Sciatic nerve (tissue), 2 donors: ENCODE measurements around the gene SOS1. TPM values are rescaled to one million over a fixed set of nuclear protein-coding genes. Genes with fewer than 3 reads are reported as not detected.
A peak's percentile ranks its signal among the peaks of the same experiment; 100 is the strongest.
"Not testable (repeated sequence)": the region's sequence is repeated elsewhere in the genome, so short reads cannot be mapped to it uniquely, and the experiment has no call there.

Source experiments
- ATAC-seq: fragments of 200-7000 bp; cut with Tn5 transposase; one replicate; pipeline ENCODE4 v1.9.1; 2020; ENCODE audit warnings: mild to moderate bottlenecking, moderate library complexity
- DNase-seq: peaks from one replicate; pipeline ENCODE4 v3.0.0-alpha.2; 2020; ENCODE audit warnings: low spot score
- intact Hi-C: fragments of 100-400 bp; cut with DNase I; formaldehyde crosslinking; loops from one replicate; pipeline ENCODE4 v1.14.2; 2022
- total RNA-seq: library from RNA; stranded (reverse); fragmentation: NEBNext Ultra II Directional; extraction: Animal tissue kit (Norgen Biotek cat#: 25700); gene quantifications from one replicate; pipeline ENCODE4 v1.2.1, GENCODE V29; 2021
- donor health status: DM: no; HTN: no; CAD: no.
- donor health status: DM: no; HTN: no; CAD: no.

SOS1 gene
- total RNA-seq, 1 donor from 2014 or later: 53.9 TPM

DNA sequence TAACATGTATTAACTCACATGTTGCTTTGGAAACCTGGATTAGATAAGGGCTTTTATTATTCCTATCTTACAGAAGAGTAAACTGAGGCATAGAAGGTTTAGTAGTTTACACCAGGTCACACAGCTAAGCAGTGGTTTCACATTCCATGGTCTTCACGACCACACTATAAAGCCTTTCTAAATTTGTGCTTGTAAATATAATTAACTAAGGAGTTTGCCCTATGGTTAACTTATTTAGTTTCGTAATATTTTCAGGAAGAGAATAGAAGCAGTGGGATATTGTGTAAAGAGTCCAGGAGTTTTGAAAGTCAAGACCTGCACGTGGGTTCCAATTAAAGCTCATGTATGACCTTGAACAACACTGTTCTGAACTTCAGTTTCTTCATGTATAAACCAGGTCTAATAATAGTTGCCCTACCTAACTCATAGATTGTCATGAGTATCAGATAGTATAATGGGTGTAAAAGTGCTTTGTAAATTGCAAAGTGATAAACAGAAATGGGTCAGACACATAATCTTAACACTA lies 19.5 kb upstream of the SOS1 start:
- DNase-seq (no peak), ATAC-seq (no peak)
- intact Hi-C loops: no loop called here

DNA sequence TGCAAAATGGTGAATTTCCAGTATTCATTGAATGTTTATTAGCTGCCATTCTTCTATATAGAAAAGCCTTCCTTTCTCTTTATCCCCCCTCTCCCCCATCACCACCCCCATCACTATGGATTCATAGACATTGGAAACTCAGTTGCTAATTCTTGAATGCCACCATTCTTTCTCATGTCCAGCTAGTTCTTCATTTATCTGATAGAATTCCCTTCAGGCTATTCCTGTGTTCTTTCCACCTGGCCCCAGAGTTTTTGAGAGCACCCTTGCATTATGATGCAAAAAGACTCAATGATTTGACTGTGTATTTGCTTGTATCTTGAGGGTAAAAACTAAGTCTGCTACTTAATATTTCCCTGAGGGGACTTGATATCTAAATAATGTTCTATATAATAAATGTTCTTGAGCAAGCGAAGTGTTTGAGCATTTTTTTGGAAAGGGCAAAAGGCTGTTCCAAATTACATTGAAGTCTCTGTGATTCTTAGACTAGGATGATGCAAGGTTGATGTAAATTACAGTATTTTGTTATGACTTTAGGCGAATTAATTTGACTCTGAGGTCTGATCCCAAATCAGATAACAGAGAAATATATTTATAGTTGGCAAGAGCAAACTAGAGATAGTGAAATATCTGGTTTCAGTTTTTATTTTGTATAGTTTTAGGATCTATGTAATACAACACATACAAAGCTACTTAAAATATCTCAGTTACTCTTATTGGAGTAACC lies 18.8 kb upstream of the SOS1 start:
- ATAC-seq: no peak
- intact Hi-C loops: no loop called here
- no peak for DNase-seq

DNA sequence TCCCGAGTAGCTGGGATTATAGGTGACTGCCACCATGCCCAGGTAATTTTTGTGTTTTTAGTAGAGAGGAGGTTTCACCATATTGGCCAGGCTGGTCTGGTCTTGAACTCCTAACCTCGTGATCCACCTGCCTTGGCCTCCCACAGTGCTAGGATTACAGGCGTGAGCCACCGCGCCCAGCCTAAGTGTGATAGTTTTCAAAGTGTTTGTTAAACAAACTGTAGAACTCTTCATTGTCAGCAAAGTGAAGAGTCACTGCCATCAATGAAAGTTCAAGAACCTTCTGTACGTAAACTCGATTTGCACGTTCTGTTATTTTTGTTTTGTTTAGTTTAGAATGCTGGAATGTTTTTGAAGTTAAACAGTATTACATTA lies 18.0 kb upstream of the SOS1 start:
- ATAC-seq: no peak
- DNase-seq: no peak
- intact Hi-C loops: no loop called here

DNA sequence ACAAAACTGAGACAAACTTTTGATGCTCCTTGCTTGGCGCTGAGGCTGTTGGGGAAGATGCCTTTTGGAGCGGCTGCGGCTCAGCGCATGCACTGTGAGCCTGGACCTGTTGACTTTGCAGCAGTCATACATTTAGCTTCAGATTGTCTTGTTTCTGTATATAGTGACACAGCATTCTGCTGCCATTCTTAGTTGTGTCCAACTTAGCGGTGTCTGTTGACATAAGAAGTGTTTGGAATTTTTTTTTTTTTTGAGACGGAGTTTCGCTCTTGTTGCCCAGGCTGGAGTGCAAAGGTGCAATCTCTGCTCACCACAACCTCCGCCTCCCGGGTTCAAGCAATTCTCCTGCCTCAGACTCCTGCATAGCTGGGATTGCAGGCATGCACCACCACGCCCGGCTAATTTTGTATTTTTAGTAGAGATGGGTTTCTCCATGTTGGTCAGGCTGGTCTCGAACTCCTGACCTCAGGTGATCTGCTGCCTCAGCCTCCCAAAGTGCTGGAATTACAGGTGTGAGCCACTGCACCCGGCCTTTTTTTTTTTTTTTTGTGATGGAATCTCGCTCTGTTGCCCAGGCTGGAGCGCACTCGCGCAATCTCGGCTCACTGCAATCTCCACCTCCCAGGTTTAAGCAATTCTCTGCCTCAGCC lies 17.5 kb upstream of the SOS1 start:
- intact Hi-C loops, ATAC-seq, DNase-seq: not testable (repeated sequence)

DNA sequence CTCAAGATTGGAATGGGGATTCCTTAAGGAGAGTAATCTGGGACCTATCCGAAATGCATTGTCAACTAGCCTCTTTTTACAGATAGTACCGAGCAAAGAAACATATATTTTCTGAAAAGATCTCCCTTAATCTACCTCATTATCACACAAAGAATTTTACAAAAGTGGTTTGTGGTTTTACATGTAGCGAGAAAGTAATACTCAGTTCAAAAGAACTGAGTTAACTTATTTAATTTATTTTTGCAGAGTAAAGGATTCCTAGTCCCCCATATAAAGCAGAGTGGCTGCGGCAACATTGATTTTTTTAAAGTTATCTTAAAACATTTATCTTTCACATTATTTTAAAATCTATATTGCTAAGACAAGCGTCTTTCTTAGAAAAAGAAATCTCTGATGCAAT lies 15.9 kb upstream of the SOS1 start:
- intact Hi-C loops: no loop called here
- ATAC-seq: no peak
- no peak for DNase-seq

DNA sequence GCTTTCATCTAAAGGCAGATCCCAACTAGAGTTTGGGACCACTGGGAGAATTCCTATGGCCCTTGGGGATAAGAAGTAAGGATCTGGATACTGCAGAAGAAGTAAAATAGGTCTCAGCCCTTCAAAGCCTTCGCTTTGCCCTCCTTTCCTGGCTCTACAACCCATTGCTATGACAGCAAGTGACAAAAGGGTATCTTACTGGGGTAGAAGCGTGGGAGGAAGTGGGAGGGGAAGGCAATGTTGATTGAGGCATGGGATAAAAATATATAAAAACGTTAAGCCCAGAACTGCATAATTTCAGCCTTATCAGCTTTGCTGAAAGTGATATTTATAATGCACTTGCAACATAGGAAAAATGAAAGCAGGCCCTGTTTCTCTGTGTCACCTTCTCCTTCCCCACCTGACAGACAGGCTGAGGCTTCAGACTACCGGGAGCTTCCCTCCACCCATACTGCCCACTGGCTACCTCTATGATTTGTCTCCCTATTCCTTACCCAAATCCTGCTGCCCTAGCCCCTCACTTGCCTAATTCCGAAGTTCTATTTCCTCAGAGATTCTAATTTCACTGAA lies 14.9 kb upstream of the SOS1 start:
- intact Hi-C loops: no loop called here
- DNase-seq: no peak
- no peak for ATAC-seq

DNA sequence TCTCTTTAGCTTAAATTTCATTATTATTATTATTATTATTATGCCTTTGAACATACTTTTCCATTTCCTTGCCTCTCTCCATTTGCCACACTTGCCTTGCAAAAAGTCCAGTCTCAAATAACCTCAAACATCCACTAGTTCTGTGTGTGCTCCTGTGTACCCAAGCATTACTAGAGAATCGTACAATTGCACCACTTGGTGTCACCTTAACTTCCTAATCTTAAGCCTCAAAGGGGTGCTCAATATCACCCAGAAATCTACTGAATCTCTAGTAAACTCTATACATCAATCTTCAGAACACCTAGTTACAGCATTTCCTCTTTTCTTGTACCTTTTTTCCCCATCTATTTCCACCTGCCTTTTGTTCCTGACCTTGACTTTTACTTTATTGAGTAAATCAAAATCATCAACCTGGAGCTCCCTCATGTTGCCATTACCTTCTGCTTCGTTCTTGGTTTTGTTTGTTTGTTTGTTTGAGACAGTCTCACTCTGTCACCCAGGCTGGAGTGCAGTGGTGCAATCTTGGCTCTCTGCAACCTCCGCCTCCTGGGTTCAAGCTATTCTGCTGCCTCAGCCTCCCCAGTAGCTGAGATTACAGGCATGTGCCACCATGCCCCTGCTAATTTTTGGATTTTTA lies 12.5 kb upstream of the SOS1 start:
- DNase-seq: no peak
- no peak for ATAC-seq
- intact Hi-C loops: no loop called here

DNA sequence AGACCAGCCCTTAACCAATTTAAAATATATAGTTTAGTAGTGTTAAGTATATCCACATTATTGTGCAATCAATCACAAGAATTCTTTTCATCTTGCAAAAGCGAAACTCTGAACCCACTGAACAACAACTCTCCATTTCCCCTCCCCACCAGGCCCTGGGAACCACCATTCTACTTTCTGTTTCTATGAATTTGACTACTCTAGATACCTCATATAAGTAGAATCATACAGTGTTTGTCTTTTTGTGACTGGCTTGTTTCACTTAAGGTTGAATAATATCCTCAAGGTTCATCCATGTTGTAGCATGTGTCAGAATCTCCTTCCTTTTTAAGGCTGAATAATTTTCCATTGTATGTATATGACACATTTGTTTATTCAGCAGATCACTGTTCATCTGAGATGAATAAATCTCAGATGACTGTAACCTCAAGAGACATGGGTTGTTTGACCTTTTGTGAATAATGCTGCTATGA lies 8.1 kb upstream of the SOS1 start:
- ATAC-seq (no peak), DNase-seq (no peak)
- intact Hi-C loops: no loop called here

DNA sequence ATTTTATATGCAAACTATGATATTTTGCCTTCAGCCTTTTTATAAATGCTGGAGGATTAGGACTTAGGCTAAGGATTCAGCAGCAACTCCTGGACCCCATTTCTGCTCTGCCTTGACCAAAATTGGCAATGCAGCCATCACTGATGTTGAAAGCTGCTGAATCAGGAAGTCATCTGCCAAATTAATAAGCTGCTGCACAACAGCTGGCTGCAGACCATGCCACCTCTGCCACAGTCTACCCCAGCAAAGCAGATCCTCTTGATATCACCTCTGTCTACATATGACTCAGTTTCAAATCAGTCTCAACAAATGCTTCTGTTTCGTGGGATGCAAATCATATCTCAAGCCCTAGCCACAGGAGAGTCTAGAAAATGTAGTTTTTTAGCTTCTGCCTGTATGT lies 7.1 kb upstream of the SOS1 start:
- ATAC-seq (no peak), DNase-seq (no peak)
- intact Hi-C loops: no loop called here

DNA sequence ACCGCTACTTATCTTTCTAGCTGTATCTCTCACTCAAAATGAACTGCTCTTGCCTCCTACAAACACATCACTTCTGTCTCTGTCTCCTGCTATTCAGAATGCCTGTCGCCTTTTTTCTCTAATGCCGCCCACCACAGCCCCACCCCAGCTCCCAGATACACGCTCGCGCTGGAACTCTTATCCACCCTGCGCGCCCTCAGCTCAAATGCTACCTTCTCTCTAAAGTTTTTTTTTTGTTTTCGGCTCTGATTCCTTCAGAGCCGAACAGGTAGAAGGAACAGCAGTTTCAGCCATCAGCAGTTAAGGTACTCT lies 3.9 kb upstream of the SOS1 start:
- peak; percentile 28 for ATAC-seq
- intact Hi-C loops: no loop called here
- DNase-seq: no peak

DNA sequence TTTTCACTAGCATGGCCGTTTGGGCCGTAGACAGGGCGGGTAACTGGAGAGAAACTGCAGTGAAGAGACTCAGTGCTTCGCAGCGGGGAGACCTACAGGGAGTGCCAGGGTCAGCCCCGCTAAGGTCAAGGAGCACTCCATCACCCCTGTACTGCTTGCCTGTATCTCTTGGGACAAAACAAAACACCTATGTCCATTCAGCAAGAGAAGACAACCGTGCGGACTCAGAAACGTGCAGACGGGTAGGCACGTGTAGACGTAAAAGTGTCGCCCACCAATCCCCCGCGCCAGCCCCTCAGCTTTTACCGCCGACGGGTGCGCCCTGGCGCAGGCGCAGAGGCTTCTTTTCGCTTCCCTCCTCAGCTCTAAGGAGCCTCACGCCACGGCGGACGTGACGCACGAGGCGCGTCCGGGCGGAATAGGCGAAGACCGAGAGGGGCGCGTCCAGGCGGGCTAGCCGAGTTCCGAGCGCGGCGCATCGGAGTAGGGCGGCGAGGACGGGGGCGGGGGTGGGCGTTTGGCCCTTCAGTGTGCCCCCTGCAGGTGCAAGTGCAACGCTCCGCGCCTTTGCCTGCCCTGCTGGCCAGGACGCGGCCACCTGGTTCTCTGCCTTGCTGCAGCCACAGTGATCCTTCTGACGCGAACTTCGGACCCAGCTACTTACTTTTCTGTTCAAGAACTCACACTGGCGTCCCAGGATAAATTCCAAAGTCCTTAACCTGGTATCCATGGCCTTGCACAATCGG lies 3.3 kb upstream of the SOS1 start:
- ATAC-seq (peak; percentile 96), DNase-seq (peak; percentile 97)
- intact Hi-C loops: no loop called here

DNA sequence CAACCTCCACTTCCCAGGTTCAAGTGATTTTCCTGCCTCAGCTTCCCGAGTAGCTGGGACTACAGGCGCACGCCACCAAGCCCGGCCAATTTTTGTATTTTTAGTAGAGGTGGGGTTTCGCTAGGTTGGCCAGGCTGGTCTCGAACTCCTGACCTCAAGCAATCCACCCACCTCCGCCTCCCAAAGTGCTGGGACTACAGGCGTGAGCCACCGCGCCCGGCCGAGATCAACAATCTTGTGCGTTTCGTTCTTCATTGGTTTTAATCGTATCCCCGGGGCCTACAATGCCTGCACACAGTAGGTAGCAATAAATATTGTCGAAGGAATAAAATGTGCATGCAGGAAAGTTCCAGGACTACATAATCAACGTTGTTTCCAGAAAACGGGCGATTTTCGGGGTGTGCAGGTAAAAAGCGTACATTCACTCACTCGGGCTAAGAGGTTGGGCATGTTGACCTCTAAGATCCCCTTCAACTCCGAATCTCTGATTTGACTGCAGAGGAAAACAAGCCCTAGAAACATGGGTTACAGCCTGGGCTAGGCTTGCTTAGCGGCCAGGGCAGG lies 2.7 kb upstream of the SOS1 start:
- ATAC-seq (no peak), DNase-seq (no peak)
- intact Hi-C loops: no loop called here

DNA sequence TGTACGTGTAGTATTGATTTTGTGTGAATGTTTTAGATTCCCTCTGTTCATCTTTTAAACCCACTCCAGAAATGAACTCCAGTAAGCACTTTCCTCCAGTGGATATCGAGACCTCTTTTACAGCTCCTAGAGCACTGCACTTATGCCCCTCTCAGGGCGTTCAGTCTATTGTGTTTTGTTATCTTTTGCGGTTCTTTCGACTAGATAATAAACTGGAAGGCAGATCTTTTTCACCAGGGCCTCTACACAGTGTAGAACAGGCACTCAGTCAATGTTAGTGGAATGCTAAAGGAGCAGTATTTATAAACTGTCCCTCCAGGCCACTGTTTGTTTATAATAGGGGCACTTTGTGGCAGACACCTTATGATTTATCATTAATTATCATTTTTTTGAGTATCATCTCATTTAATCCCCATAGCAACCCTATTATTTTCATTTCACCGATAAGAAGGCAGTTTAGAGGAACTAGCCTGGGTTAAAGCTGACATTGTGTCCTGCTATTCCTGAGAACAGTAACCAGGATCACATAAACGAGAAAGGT lies 742 bp upstream of the SOS1 start:
- intact Hi-C loops: no loop called here
- no peak for ATAC-seq
- DNase-seq: no peak

DNA sequence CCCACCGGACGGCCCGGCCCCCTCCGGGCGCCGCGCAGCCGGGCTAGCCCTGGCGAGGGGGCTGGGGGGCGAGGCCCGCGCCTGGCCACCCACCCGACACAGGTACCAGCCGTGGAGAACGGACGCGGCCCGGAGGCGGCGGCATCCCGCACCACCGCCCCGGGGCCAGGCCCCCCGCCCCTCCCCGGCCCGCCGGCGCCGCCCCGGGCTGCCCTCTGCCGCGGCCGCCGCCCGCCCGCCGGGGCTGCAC lies 405 bp downstream of the SOS1 start:
- no peak for ATAC-seq
- no peak for DNase-seq
- intact Hi-C loops: no loop called here

DNA sequence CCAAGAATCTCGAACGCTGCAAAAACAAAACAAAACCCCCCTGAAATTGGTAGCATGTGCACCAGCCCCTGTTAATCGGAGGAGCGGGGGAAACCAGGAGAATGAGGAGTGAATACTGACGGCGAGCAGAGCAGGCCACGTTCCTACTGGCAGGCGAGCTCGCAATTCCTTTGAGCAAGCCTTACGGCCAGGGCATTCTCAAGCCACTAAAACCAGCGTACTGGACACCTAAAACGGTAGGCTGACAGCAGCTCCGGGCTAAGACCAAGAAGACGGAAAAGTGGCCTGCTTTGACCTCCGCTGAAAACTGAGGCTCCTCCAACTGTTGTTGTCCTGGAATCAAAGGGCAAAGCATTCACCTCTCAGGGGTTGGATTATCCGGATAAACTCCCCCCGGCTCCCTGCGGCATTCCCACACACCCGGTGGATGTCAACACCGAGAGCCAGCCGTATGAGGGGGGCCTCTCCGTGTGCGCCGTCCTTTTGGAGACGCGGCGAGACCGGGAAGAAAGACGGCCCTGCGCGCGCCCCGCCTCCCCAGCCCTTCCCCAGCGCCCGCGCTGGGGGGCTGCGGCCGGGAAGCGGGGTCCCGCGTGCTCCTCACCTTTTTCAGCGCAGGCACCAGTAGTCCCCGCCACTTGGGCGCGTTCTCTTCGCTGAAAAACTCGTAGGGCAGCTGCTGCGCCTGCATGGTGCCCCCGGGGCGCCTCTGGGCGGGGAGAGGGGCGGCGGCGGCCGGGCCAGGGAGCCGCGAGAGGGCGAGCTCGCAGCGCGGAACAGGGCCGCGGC lies 925 bp downstream of the SOS1 start:
- DNase-seq (peak; percentile 76), ATAC-seq (peak; percentile 21)
- intact Hi-C loops: no loop called here

DNA sequence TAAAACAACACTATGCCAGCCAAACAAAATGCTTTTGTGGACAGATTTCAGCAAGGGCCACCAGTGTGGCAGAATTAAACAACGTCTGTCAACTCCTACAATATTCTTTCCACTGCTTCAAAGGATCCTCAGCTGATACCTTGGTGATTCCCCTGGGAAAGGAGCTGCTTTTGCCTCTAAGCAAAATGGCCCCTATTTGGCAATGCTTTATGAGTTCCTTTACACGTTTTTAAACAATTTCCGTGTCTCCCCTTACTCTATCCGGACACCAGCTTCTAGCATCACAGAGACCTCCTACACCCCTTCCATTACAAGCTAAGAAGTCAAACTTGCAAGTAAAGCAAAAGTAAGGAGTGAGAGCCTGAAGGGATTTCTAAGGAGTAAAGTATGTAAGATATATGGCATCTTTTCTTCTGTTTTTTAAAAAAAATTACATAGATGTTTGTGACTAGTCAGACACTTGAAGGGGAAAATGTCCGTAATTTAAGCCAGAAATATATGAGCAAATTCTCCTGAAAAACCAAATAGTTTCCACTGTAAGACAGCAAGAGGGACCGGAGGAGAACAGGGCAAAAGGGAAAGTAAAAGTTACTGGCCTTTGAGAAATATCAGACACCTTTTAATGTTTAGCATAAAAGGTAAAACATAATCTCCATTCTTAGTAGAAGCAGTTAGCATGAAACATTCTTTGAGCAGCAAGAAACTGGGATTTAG lies 1.9 kb downstream of the SOS1 start:
- intact Hi-C loops: no loop called here
- ATAC-seq: no peak
- DNase-seq: no peak

DNA sequence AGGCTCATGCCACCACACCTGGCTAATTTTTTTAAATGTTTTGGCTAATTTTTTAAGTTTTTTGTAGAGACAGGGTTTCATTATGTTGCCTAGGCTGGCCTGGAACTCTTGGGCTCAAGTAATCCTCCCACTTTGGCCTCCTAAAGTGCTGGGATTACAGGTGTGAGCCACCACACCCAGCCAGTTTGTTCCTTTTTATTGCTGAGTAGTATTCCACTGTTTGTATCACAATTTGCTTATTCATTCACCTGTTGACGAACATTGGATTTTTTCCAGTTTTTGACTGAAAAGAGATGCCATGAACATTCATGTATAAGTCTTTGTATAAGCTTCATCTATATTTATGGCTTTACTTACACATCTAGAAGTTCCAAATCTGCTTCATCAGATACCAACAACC lies 5.3 kb downstream of the SOS1 start:
- ATAC-seq (no peak), DNase-seq (no peak)
- intact Hi-C loops: no loop called here

DNA sequence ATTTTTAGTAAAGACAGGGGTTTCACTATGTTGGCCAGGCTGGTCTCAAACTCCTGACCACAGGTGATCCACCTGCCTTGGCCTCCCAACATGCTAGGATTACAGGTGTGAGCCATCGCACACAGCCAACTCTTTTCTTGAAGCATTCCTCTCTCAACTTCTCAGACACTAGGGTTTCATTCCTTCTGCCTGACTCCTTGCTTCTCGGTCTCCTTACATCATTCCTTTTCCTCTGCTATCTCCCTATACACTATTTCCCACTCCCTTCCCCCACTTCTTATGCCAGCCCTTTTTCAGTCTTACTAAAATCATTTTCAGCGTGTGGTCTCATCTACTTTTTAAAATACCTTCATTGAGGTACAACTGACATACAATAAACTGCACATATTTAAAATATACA lies 6.1 kb downstream of the SOS1 start:
- DNase-seq (no peak), ATAC-seq (no peak)
- intact Hi-C loops: no loop called here
